Measurements from ENCODE around the gene REPIN1.
"Not testable (repeated sequence)": the region's sequence is repeated elsewhere in the genome, so short reads cannot be mapped to it uniquely, and the experiment has no call there.

Gene REPIN1

GRCh38 chr7:150374472-150374871, 5.8 kb downstream of the REPIN1 start:
- FAIRE-seq (no peak), DNase-seq (ENCODE audit: low spot score) (no peak)

GRCh38 chr7:150375662-150376521, 7.3 kb downstream of the REPIN1 start:
- FAIRE-seq, result no peak

GRCh38 chr7:150376560-150376959, 7.9 kb downstream of the REPIN1 start:
- no peak for FAIRE-seq
- no peak for DNase-seq (ENCODE audit: low spot score)

More at GRCh38 chr7:150375662-150376521, 7.3 kb downstream of the REPIN1 start:
- no peak for DNase-seq (ENCODE audit: low spot score)

GRCh38 chr7:150377196-150377595, 8.6 kb downstream of the REPIN1 start:
- no peak for FAIRE-seq
- no peak for DNase-seq (ENCODE audit: low spot score)

GRCh38 chr7:150377635-150378034, 9.0 kb downstream of the REPIN1 start:
- FAIRE-seq (no peak), DNase-seq (ENCODE audit: low spot score) (no peak)

GRCh38 chr7:150378115-150378852, 9.7 kb downstream of the REPIN1 start:
- FAIRE-seq, result no peak
- peak; percentile 25 for DNase-seq (ENCODE audit: low spot score)

- FAIRE-seq (no peak), DNase-seq (ENCODE audit: low spot score) (peak; percentile 89)
Measured at GRCh38 chr7:150378853-150379440, 10.3 kb downstream of the REPIN1 start, which contains the start of gene ZNF775. Gene ZNF775 (plus strand): TSS chr7:150379330. CDS start chr7:150388471, 9,141 bp downstream.

- DNase-seq (ENCODE audit: low spot score), result no peak
- FAIRE-seq, result no peak
Measured at GRCh38 chr7:150379441-150380379, 11.1 kb downstream of the REPIN1 start.

- DNase-seq (ENCODE audit: low spot score) (no peak), FAIRE-seq (no peak)
Measured at GRCh38 chr7:150380463-150380862, 11.8 kb downstream of the REPIN1 start.

- FAIRE-seq, result no peak
Measured at GRCh38 chr7:150381096-150381495, 12.5 kb downstream of the REPIN1 start.

GRCh38 chr7:150381785-150382122, 13.1 kb downstream of the REPIN1 start:
- no peak for FAIRE-seq
- DNase-seq (ENCODE audit: low spot score), result no peak

More at GRCh38 chr7:150381096-150381495, 12.5 kb downstream of the REPIN1 start:
- DNase-seq (ENCODE audit: low spot score), result no peak

GRCh38 chr7:150382123-150382843, 13.7 kb downstream of the REPIN1 start:
- DNase-seq (ENCODE audit: low spot score) (no peak), FAIRE-seq (no peak)

- DNase-seq (ENCODE audit: low spot score) (no peak), FAIRE-seq (no peak)
Measured at GRCh38 chr7:150382844-150383225, 14.2 kb downstream of the REPIN1 start.

- DNase-seq (ENCODE audit: low spot score), result no peak
Measured at GRCh38 chr7:150383710-150384397, 15.2 kb downstream of the REPIN1 start.

GRCh38 chr7:150384406-150385301, 16.0 kb downstream of the REPIN1 start:
- DNase-seq (ENCODE audit: low spot score) (no peak), FAIRE-seq (no peak)

More at GRCh38 chr7:150383710-150384397, 15.2 kb downstream of the REPIN1 start:
- FAIRE-seq, result no peak

GRCh38 chr7:150385302-150385723, 16.7 kb downstream of the REPIN1 start:
- DNase-seq (ENCODE audit: low spot score) (no peak), FAIRE-seq (no peak)

- not testable (repeated sequence) for FAIRE-seq; DNase-seq (ENCODE audit: low spot score)
Measured at GRCh38 chr7:150385884-150386283, 17.3 kb downstream of the REPIN1 start.

GRCh38 chr7:150388306-150388705, 19.7 kb downstream of the REPIN1 start:
- DNase-seq (ENCODE audit: low spot score) (no peak), FAIRE-seq (no peak)
